Mesothelial cell of epicardium (in vitro differentiated cells): ENCODE measurements around the gene LEAP2. TPM values are rescaled to one million over a fixed set of nuclear protein-coding genes. Genes with fewer than 3 reads are reported as not detected.
A peak's percentile ranks its signal among the peaks of the same experiment; 100 is the strongest.

ENCODE experiments used
- DNase-seq, 2 experiments: peaks; one replicate each; pipeline ENCODE4 v3.0.0; 2021; ENCODE audit warnings: low spot score in 2 of 2; ENCODE audit not compliant: unreplicated experiment in 2 of 2
- H3K27ac Mint-ChIP-seq: 2 replicates; pipeline ENCODE4 v1.8.0; 2021; ENCODE audit warnings: mixed read lengths
- H3K27me3 Mint-ChIP-seq: 2 replicates; pipeline ENCODE4 v1.8.0; 2021; ENCODE audit warnings: low read depth, mixed read lengths
- H3K36me3 Mint-ChIP-seq: 2 replicates; pipeline ENCODE4 v1.8.0; 2021; ENCODE audit warnings: mixed read lengths
- H3K4me1 Mint-ChIP-seq: 2 replicates; pipeline ENCODE4 v1.8.0; 2021; ENCODE audit warnings: mixed read lengths
- H3K4me3 Mint-ChIP-seq: 2 replicates; pipeline ENCODE4 v1.8.0; 2021; ENCODE audit warnings: mild to moderate bottlenecking, moderate library complexity, mixed read lengths
- H3K9me3 Mint-ChIP-seq: 2 replicates; pipeline ENCODE4 v1.8.0; 2021; ENCODE audit warnings: mixed read lengths
- CTCF ChIP-seq: fragments of 200-600 bp; sonication (generic); IDR thresholded peaks from one replicate; pipeline ENCODE4 v1.5.0; 2021; ENCODE audit warnings: antibody characterized with exemption; ENCODE audit not compliant: unreplicated experiment
- total RNA-seq: library from RNA; stranded (reverse); gene quantifications from 3 replicates; pipeline ENCODE4 v1.2.1, GENCODE V29; 2021

LEAP2 gene
- total RNA-seq, 1 donor from 2014 or later = 2.6 TPM

DNA sequence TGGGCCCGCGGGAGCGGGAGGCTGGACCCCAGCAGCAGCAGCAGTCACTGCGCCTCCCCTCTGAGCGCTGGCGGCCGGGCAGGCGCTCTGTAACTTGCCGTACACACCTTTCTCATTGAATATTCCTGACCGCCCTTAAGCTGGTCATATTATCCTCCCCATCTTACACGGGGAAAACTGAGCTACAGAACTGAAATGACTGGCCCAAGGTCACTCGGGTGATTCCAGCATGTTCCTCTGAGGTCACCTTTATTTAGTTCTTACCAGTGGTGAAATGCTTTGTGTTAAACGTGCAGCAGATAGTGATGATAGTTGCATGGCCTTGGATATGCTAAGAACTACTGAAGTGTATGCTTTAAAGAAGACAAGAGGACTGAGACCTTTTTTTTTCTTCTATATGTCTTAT is 6.4 kb upstream of the LEAP2 start:
- peak overlapping the region; percentile 99 for H3K27ac Mint-ChIP-seq
- H3K9me3 Mint-ChIP-seq = no peaks in the 10 kb centered on the region
- no peak for DNase-seq
- TF ChIP-seq CTCF = no peak
- H3K27me3 Mint-ChIP-seq = no peaks in the 10 kb centered on the region
- peaks cover 3% of the 10 kb centered on the region for H3K36me3 Mint-ChIP-seq
- H3K4me3 Mint-ChIP-seq = peak overlapping the region; percentile 96
- peaks cover 25% of the 10 kb centered on the region for H3K4me1 Mint-ChIP-seq

DNA sequence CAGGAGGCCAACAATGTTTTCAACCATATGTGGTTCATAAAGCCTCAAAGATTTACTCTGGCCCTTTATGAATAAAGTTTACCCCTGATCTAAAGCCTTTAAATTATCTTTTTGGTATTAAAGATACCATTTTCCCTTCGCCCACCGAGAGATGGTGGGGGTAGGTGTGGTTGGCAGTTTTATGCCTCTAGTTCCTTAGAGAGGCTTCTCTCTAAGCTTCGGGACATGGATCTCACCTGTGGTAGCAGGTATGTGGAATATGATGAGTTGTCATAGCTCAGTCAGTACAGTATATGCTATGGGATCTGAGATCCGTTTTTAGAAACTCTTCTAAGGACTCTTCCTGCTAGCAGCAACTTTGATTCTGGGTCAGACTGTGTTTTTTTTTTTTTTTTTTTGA is 4.7 kb upstream of the LEAP2 start:
- no peak for TF ChIP-seq CTCF
- Mint-ChIP-seq H3K27ac (peak overlapping the region; percentile 50), H3K4me1 (peaks cover 25% of the 10 kb centered on the region), H3K27me3 (no peaks in the 10 kb centered on the region), H3K4me3 (peak overlapping the region; percentile 96), H3K36me3 (peaks cover 3% of the 10 kb centered on the region), H3K9me3 (no peaks in the 10 kb centered on the region)
- DNase-seq = no peak

DNA sequence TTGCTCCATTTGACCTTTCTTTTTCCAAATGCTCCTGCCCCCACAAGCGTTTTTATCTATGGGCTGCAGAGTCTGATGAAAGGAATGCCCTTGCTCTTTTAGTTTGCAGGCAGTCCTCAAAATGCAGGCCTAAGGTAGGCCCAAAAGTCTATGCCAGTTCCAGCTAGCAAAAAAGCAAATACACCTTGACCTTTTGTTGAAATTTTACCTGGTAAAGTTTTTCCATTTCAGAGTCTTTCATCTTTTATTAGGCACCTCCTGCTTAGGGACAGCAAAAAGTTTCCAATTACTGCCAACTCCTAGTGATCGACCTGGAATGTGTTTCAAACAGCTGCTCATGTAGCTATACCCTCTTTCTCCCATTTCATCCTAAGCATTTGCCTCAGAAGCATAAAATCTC is 2.7 kb upstream of the LEAP2 start:
- Mint-ChIP-seq H3K4me1 (peaks cover 18% of the 10 kb centered on the region), H3K9me3 (no peaks in the 10 kb centered on the region), H3K36me3 (peaks cover 3% of the 10 kb centered on the region), H3K27ac (peak overlapping the region; percentile 27), H3K4me3 (no peak overlapping the region), H3K27me3 (no peaks in the 10 kb centered on the region)
- DNase-seq = no peak
- no peak for TF ChIP-seq CTCF

DNA sequence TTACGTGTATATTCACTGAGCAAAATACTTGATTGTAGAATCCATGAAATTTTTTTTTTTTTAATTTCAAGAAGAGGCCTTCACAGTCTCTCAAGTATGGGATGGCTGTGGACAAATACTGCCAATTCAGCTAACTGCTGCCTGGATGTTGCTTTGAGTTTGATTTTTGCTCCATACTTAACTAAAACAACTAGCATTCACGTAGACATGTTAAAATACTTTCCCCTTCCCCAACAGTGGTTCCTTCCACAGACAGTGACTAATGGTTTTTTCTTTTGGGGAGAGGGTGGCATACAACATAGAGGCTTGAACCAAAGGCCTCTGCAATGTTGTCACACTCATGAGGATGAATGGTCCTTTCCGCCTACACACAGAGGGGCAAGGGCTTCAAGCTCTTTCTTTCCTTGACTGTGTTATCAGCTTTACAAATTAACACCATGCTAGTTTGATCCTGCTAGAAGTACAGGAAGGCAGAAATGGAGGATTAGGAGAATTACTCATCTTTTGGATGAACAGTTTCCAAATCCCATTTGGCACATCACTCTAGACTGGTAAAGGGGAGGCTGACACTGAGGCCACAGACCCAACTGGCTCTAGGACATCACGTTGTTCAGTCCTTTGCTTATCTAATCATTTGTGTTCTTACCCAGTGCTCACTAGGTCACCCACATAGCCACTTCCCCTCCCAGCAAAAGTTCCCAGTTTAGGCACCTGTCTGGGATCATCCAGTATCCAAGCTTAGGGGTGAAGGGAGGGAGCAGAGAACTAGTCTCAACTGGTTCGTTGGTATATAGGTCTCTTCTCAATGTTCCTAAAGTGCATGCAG is 1.8 kb upstream of the LEAP2 start:
- H3K27me3 Mint-ChIP-seq = no peaks in the 10 kb centered on the region
- H3K4me3 Mint-ChIP-seq = no peak overlapping the region
- peaks cover 11% of the 10 kb centered on the region for H3K4me1 Mint-ChIP-seq
- H3K27ac Mint-ChIP-seq = no peak overlapping the region
- DNase-seq = no peak
- no peak for TF ChIP-seq CTCF
- H3K36me3 Mint-ChIP-seq = peaks cover 6% of the 10 kb centered on the region
- no peaks in the 10 kb centered on the region for H3K9me3 Mint-ChIP-seq

DNA sequence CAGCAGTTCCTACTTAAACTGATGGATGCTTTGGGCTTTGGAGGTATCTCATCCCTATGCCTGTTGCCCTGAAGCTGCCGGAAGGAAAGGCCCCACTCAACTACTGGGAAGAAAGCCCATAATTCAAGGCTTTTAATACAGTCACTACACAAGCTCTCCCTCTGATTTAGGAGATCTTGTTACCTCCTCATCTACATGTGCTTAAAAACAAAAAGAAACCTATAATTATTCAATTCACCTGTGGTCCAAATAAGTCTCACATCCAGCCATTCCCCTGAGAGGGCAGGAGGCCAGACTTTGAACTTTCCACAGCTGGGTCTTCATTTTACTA is 715 bp upstream of the LEAP2 start:
- H3K4me1 Mint-ChIP-seq = peaks cover 4% of the 10 kb centered on the region
- no peak for TF ChIP-seq CTCF
- peaks cover 6% of the 10 kb centered on the region for H3K36me3 Mint-ChIP-seq
- DNase-seq = no peak
- H3K4me3 Mint-ChIP-seq = no peak overlapping the region
- peak overlapping the region; percentile 4 for H3K27ac Mint-ChIP-seq
- no peaks in the 10 kb centered on the region for H3K9me3 Mint-ChIP-seq
- no peaks in the 10 kb centered on the region for H3K27me3 Mint-ChIP-seq
